GM12801 (cell line): Measurements from ENCODE around the gene CDCP1.

Experiments
- CTCF ChIP-seq: IDR thresholded peaks from one replicate; pipeline ENCODE4 v1.5.1; 2011; ENCODE audit warnings: control low read depth; ENCODE audit not compliant: insufficient read length; ENCODE audit errors: extremely low read depth

CDCP1 gene

GRCh38 chr3:45145681-45146614 is at the start of gene CDCP1:
TSS of gene CDCP1 (minus strand) at chr3:45146378. CDS start at chr3:45146287, 91 bp downstream.
- no peak for TF ChIP-seq CTCF

- TF ChIP-seq CTCF, result no peak
Observed at GRCh38 chr3:45194791-45195190, 48.6 kb upstream of the CDCP1 start.

GRCh38 chr3:45191924-45192417 is 45.8 kb upstream of the CDCP1 start:
- TF ChIP-seq CTCF, result no peak

GRCh38 chr3:45191424-45191823 is 45.2 kb upstream of the CDCP1 start:
- TF ChIP-seq CTCF, result no peak

- TF ChIP-seq CTCF, result no peak
Observed at GRCh38 chr3:45188719-45189659, 42.8 kb upstream of the CDCP1 start.

- TF ChIP-seq CTCF, result no peak
Observed at GRCh38 chr3:45187694-45188141, 41.5 kb upstream of the CDCP1 start.

- no peak for TF ChIP-seq CTCF
Observed at GRCh38 chr3:45186871-45187270, 40.7 kb upstream of the CDCP1 start.
